T-helper 2 cell treated with Interferon-gamma antibody and Interleukin-4, amounts not matched to agents 5 μg/mL and 100 μg/mL, for 36 hours (primary cell): Measurements from ENCODE around the gene ZP3.
"Not testable (repeated sequence)": the region's sequence is repeated elsewhere in the genome, so short reads cannot be mapped to it uniquely, and the experiment has no call there.

Experiments used
- DNase-seq: peaks from one replicate; pipeline ENCODE4 v3.0.0; 2021; ENCODE audit warnings: low spot score
- H3K27ac Mint-ChIP-seq: one replicate; pipeline ENCODE4 v1.8.0; 2021; ENCODE audit warnings: mild to moderate bottlenecking, mixed read lengths
- H3K27me3 Mint-ChIP-seq: one replicate; pipeline ENCODE4 v1.8.0; 2021; ENCODE audit warnings: low read depth, mixed read lengths
- H3K36me3 Mint-ChIP-seq: one replicate; pipeline ENCODE4 v1.8.0; 2021; ENCODE audit warnings: low read depth, mixed read lengths
- H3K4me1 Mint-ChIP-seq: one replicate; pipeline ENCODE4 v1.8.0; 2021; ENCODE audit warnings: low read depth, mixed read lengths
- H3K4me3 Mint-ChIP-seq: one replicate; pipeline ENCODE4 v1.8.0; 2022; ENCODE audit warnings: mild to moderate bottlenecking, moderate library complexity, mixed read lengths
- H3K9me3 Mint-ChIP-seq: one replicate; pipeline ENCODE4 v1.8.0; 2021; ENCODE audit warnings: mixed read lengths

ZP3 gene

GRCh38 chr7:76395965-76396726, 28.6 kb upstream of the ZP3 start:
- peaks cover 14% of the 10 kb centered on the region for H3K4me1 Mint-ChIP-seq

GRCh38 chr7:76396864-76397263, 27.9 kb upstream of the ZP3 start:
- H3K27ac Mint-ChIP-seq: no peak overlapping the region
- H3K27me3 Mint-ChIP-seq: no peaks in the 10 kb centered on the region
- H3K4me1 Mint-ChIP-seq: peaks cover 14% of the 10 kb centered on the region
- no peaks in the 10 kb centered on the region for H3K36me3 Mint-ChIP-seq
- no peak for DNase-seq
- H3K9me3 Mint-ChIP-seq: no peaks in the 10 kb centered on the region
- H3K4me3 Mint-ChIP-seq: peak overlapping the region; percentile 77

More at GRCh38 chr7:76395965-76396726, 28.6 kb upstream of the ZP3 start:
- Mint-ChIP-seq H3K36me3 (no peaks in the 10 kb centered on the region), H3K27ac (no peak overlapping the region), H3K9me3 (no peaks in the 10 kb centered on the region), H3K4me3 (no peak overlapping the region), H3K27me3 (no peaks in the 10 kb centered on the region)
- no peak for DNase-seq

- Mint-ChIP-seq H3K4me3 (peak overlapping the region; percentile 77), H3K4me1 (peaks cover 11% of the 10 kb centered on the region), H3K9me3 (no peaks in the 10 kb centered on the region), H3K27ac (peak overlapping the region; percentile 62), H3K36me3 (no peaks in the 10 kb centered on the region), H3K27me3 (no peaks in the 10 kb centered on the region)
- peak; percentile 72 for DNase-seq
Observed at GRCh38 chr7:76397409-76398183, 27.2 kb upstream of the ZP3 start.

GRCh38 chr7:76400248-76400647, 24.5 kb upstream of the ZP3 start:
- H3K27me3 Mint-ChIP-seq: no peaks in the 10 kb centered on the region
- H3K27ac Mint-ChIP-seq: no peak overlapping the region
- H3K4me3 Mint-ChIP-seq: no peak overlapping the region
- H3K9me3 Mint-ChIP-seq: no peaks in the 10 kb centered on the region
- no peak for DNase-seq
- peaks cover 13% of the 10 kb centered on the region for H3K4me1 Mint-ChIP-seq
- no peaks in the 10 kb centered on the region for H3K36me3 Mint-ChIP-seq

- H3K9me3 Mint-ChIP-seq, H3K27ac Mint-ChIP-seq, H3K36me3 Mint-ChIP-seq, H3K4me3 Mint-ChIP-seq, DNase-seq, H3K4me1 Mint-ChIP-seq, H3K27me3 Mint-ChIP-seq: not testable (repeated sequence)
Observed at GRCh38 chr7:76403097-76403496, 21.7 kb upstream of the ZP3 start.

GRCh38 chr7:76403780-76404494, 20.8 kb upstream of the ZP3 start:
- no peak for DNase-seq
- H3K4me1 Mint-ChIP-seq: peaks cover 7% of the 10 kb centered on the region

GRCh38 chr7:76405738-76406137, 19.0 kb upstream of the ZP3 start:
- Mint-ChIP-seq H3K4me3 (no peak overlapping the region), H3K36me3 (no peaks in the 10 kb centered on the region), H3K4me1 (peaks cover 7% of the 10 kb centered on the region)

More at GRCh38 chr7:76403780-76404494, 20.8 kb upstream of the ZP3 start:
- H3K4me3 Mint-ChIP-seq: no peak overlapping the region
- no peaks in the 10 kb centered on the region for H3K36me3 Mint-ChIP-seq
- H3K27me3 Mint-ChIP-seq: no peaks in the 10 kb centered on the region
- no peak overlapping the region for H3K27ac Mint-ChIP-seq
- H3K9me3 Mint-ChIP-seq: no peaks in the 10 kb centered on the region

GRCh38 chr7:76407718-76408117, 17.0 kb upstream of the ZP3 start:
- Mint-ChIP-seq H3K9me3 (no peaks in the 10 kb centered on the region), H3K27me3 (no peaks in the 10 kb centered on the region), H3K4me3 (no peak overlapping the region), H3K36me3 (no peaks in the 10 kb centered on the region), H3K4me1 (peaks cover 7% of the 10 kb centered on the region), H3K27ac (no peak overlapping the region)
- no peak for DNase-seq

More at GRCh38 chr7:76405738-76406137, 19.0 kb upstream of the ZP3 start:
- Mint-ChIP-seq H3K27ac (no peak overlapping the region), H3K27me3 (no peaks in the 10 kb centered on the region), H3K9me3 (no peaks in the 10 kb centered on the region)
- no peak for DNase-seq

- H3K36me3 Mint-ChIP-seq: no peaks in the 10 kb centered on the region
- no peak overlapping the region for H3K27ac Mint-ChIP-seq
- no peak for DNase-seq
- H3K4me3 Mint-ChIP-seq: no peak overlapping the region
- H3K27me3 Mint-ChIP-seq: no peaks in the 10 kb centered on the region
- peaks cover 7% of the 10 kb centered on the region for H3K4me1 Mint-ChIP-seq
- no peaks in the 10 kb centered on the region for H3K9me3 Mint-ChIP-seq
Observed at GRCh38 chr7:76408121-76408560, 16.6 kb upstream of the ZP3 start.

GRCh38 chr7:76409537-76409936, 15.2 kb upstream of the ZP3 start, which contains the start of gene SSC4D:
Gene SSC4D (minus strand): TSS chr7:76409697. CDS start chr7:76404439, 5,258 bp downstream.
- Mint-ChIP-seq H3K36me3 (no peaks in the 10 kb centered on the region), H3K27ac (no peak within 1 kb of the TSS), H3K9me3 (no peaks in the 10 kb centered on the region), H3K4me3 (no peak within 1 kb of the TSS), H3K4me1 (peaks cover 1% of the 10 kb centered on the region), H3K27me3 (no peaks in the 10 kb centered on the region)
- DNase-seq: no peak

GRCh38 chr7:76411626-76412025, 13.1 kb upstream of the ZP3 start:
- Mint-ChIP-seq H3K27ac (no peak overlapping the region), H3K27me3 (no peaks in the 10 kb centered on the region), H3K9me3 (no peaks in the 10 kb centered on the region), H3K36me3 (no peaks in the 10 kb centered on the region), H3K4me1 (no peaks in the 10 kb centered on the region), H3K4me3 (no peak overlapping the region)
- no peak for DNase-seq

- H3K36me3 Mint-ChIP-seq: no peaks in the 10 kb centered on the region
- H3K27ac Mint-ChIP-seq: no peak overlapping the region
- no peaks in the 10 kb centered on the region for H3K9me3 Mint-ChIP-seq
- DNase-seq: no peak
- H3K4me3 Mint-ChIP-seq: no peak overlapping the region
- H3K4me1 Mint-ChIP-seq: no peaks in the 10 kb centered on the region
- H3K27me3 Mint-ChIP-seq: no peaks in the 10 kb centered on the region
Observed at GRCh38 chr7:76412249-76412648, 12.5 kb upstream of the ZP3 start.

GRCh38 chr7:76417654-76418310, 7.0 kb upstream of the ZP3 start:
- DNase-seq, H3K9me3 Mint-ChIP-seq, H3K4me1 Mint-ChIP-seq, H3K27ac Mint-ChIP-seq, H3K36me3 Mint-ChIP-seq, H3K4me3 Mint-ChIP-seq, H3K27me3 Mint-ChIP-seq: not testable (repeated sequence)
